ENCODE measurements around the gene NDC80. TPM values are rescaled to one million over a fixed set of nuclear protein-coding genes. Genes with fewer than 3 reads are reported as not detected.

NDC80 gene
- total RNA-seq, 4 donors from 2014 or later, result 0.63 to 3.7 (median 1.4) TPM

GRCh38 chr18:2612996-2613395 lies 41.6 kb downstream of the NDC80 start:
- Histone ChIP-seq H3K4me1 (no peaks in the 10 kb centered on the region), H3K36me3 (peaks cover 0 to 11% (median 0%) of the 10 kb centered on the region in 3 donors), H3K9me3 (no peaks in the 10 kb centered on the region), H3K27ac (no peak overlapping the region), H3K27me3 (no peaks in the 10 kb centered on the region), H3K4me3 (no peak overlapping the region)
- TF ChIP-seq POLR2A (IDR thresholded peaks at IDR 0.05), result no peak
- TF ChIP-seq EP300 (IDR thresholded peaks at IDR 0.05), result no peak
- no peak for TF ChIP-seq CTCF (IDR thresholded peaks at IDR 0.05)
- WGBS, 2 donors, result 53 to 63% methylated on average over 1 of the region's 1 CpG
- DNase-seq (ENCODE audit: low spot score in 2 of 2), result no peak

GRCh38 chr18:2617401-2617998 lies 46.1 kb downstream of the NDC80 start:
- TF ChIP-seq CTCF (IDR thresholded peaks at IDR 0.05) (no peak), EP300 (IDR thresholded peaks at IDR 0.05) (no peak), POLR2A (IDR thresholded peaks at IDR 0.05) (no peak)
- Histone ChIP-seq H3K9me3 (no peaks in the 10 kb centered on the region), H3K27ac (no peak overlapping the region), H3K4me1 (no peaks in the 10 kb centered on the region), H3K36me3 (peaks cover 0 to 11% (median 0%) of the 10 kb centered on the region in 3 donors), H3K4me3 (no peak overlapping the region), H3K27me3 (no peaks in the 10 kb centered on the region)
- WGBS, 2 donors, result 46 to 61% methylated on average over 4 of the region's 4 CpGs
- no peak for DNase-seq (ENCODE audit: low spot score in 2 of 2)

GRCh38 chr18:2618009-2618408 lies 46.7 kb downstream of the NDC80 start:
- DNase-seq (ENCODE audit: low spot score in 2 of 2), result no peak

GRCh38 chr18:2625217-2625616 lies 53.9 kb downstream of the NDC80 start:
- TF ChIP-seq POLR2A (IDR thresholded peaks at IDR 0.05), result no peak
- H3K4me1 ChIP-seq, result no peaks in the 10 kb centered on the region
- H3K4me3 ChIP-seq, result no peak overlapping the region
- 75 to 91% methylated on average over 5 of the region's 5 CpGs for WGBS, 2 donors
- DNase-seq (ENCODE audit: low spot score in 2 of 2), result no peak
- no peaks in the 10 kb centered on the region for H3K36me3 ChIP-seq
- no peaks in the 10 kb centered on the region for H3K27me3 ChIP-seq
- no peak overlapping the region for H3K27ac ChIP-seq
- H3K9me3 ChIP-seq, result no peaks in the 10 kb centered on the region

More at GRCh38 chr18:2618009-2618408, 46.7 kb downstream of the NDC80 start:
- peaks cover 0 to 11% (median 0%) of the 10 kb centered on the region in 3 donors for H3K36me3 ChIP-seq
- no peaks in the 10 kb centered on the region for H3K4me1 ChIP-seq
- H3K27me3 ChIP-seq, result no peaks in the 10 kb centered on the region
- H3K4me3 ChIP-seq, result no peak overlapping the region
- no peaks in the 10 kb centered on the region for H3K9me3 ChIP-seq
- TF ChIP-seq POLR2A (IDR thresholded peaks at IDR 0.05), result no peak
- 75 to 76% methylated on average over 4 of the region's 4 CpGs for WGBS, 2 donors
- H3K27ac ChIP-seq, result no peak overlapping the region

GRCh38 chr18:2627821-2628276 lies 56.5 kb downstream of the NDC80 start:
- DNase-seq (ENCODE audit: low spot score in 2 of 2), result no peak
- TF ChIP-seq EP300 (IDR thresholded peaks at IDR 0.05), result no peak
- no peak for TF ChIP-seq CTCF (IDR thresholded peaks at IDR 0.05)
- no peak for TF ChIP-seq POLR2A (IDR thresholded peaks at IDR 0.05)
- Histone ChIP-seq H3K27ac (no peak overlapping the region), H3K27me3 (no peaks in the 10 kb centered on the region), H3K4me3 (no peak overlapping the region), H3K4me1 (no peaks in the 10 kb centered on the region), H3K9me3 (peaks cover 0 to 3% (median 0%) of the 10 kb centered on the region in 4 donors), H3K36me3 (no peaks in the 10 kb centered on the region)
- WGBS, 2 donors, result 96 to 97% methylated on average over 1 of the region's 1 CpG

- peaks cover 0 to 3% (median 0%) of the 10 kb centered on the region in 4 donors for H3K9me3 ChIP-seq
- no peak for TF ChIP-seq EP300 (IDR thresholded peaks at IDR 0.05)
- TF ChIP-seq CTCF (IDR thresholded peaks at IDR 0.05), result no peak
- TF ChIP-seq POLR2A (IDR thresholded peaks at IDR 0.05), result no peak
- no peak overlapping the region for H3K4me3 ChIP-seq
- H3K27ac ChIP-seq, result no peak overlapping the region
- no peaks in the 10 kb centered on the region for H3K4me1 ChIP-seq
- WGBS, 2 donors, result 80 to 86% methylated on average over 2 of the region's 2 CpGs
- H3K36me3 ChIP-seq, result no peaks in the 10 kb centered on the region
- DNase-seq (ENCODE audit: low spot score in 2 of 2), result no peak
- H3K27me3 ChIP-seq, result no peaks in the 10 kb centered on the region
Observed at GRCh38 chr18:2629003-2629402, 57.6 kb downstream of the NDC80 start.
